Mucosa of descending colon (tissue), 3 donors: ENCODE results near the gene SUB1. TPM values are rescaled to one million over a fixed set of nuclear protein-coding genes. Genes with fewer than 3 reads are reported as not detected.

Experiments used
- ATAC-seq: fragments of 200-7000 bp; cut with Tn5 transposase; one replicate; pipeline ENCODE4 v1.9.1; 2020; ENCODE audit warnings: mild to moderate bottlenecking, moderate library complexity
- DNase-seq, 3 donors: peaks; one replicate each; pipeline ENCODE4 v3.0.0-alpha.2; 2020
- H3K36me3 ChIP-seq: fragments of 200-600 bp; one replicate; pipeline ENCODE4 v1.8.0; 2021; ENCODE audit warnings: low read depth, mild to moderate bottlenecking
- H3K4me1 ChIP-seq: fragments of 200-600 bp; one replicate; pipeline ENCODE4 v1.8.0; 2021; ENCODE audit warnings: low read depth, mild to moderate bottlenecking
- H3K4me3 ChIP-seq: fragments of 200-600 bp; one replicate; pipeline ENCODE4 v1.8.0; 2021; ENCODE audit warnings: mild to moderate bottlenecking
- H3K9me3 ChIP-seq: fragments of 200-600 bp; one replicate; pipeline ENCODE4 v1.8.0; 2021; ENCODE audit warnings: mild to moderate bottlenecking
- CTCF ChIP-seq: fragments of 200-600 bp; IDR thresholded peaks from one replicate; pipeline ENCODE4 v1.8.0; 2022; ENCODE audit warnings: antibody characterized with exemption, mild to moderate bottlenecking
- intact Hi-C, 2 donors: fragments of 100-400 bp; cut with DNase I in 1 of 2; cut with micrococcal nuclease in 1 of 2; formaldehyde crosslinking; loops; one replicate each; pipeline versions ENCODE4 v1.11.0 to v1.11.1; 2022; cut with DNase I, micrococcal nuclease
- total RNA-seq, 3 donors: library from RNA; stranded (reverse); fragmentation: NEBNext Ultra II Directional in 2 of 3; extraction: Animal tissue kit (Norgen Biotek cat#: 25700) in 2 of 3; gene quantifications; one replicate each; pipeline versions ENCODE4 v1.2.1 to v1.2.4, GENCODE V29; 2021 to 2023
- donor health status: DM: no; HTN: no; CAD: no; lungs with moderate emphysema.
- donor health status: DM: no; HTN: no; CAD: no.
- donor health status: DM: no; HTN: yes; CAD: no.

The SUB1 gene
- total RNA-seq, 3 donors from 2014 or later = 134 to 174 (median 156) TPM

GRCh38 chr5:32562056-32562455 is 23.3 kb upstream of the SUB1 start:
- no peak for DNase-seq
- TF ChIP-seq CTCF = no peak
- H3K36me3 ChIP-seq = no peaks in the 10 kb centered on the region
- H3K4me1 ChIP-seq = no peaks in the 10 kb centered on the region
- no peak for ATAC-seq
- intact Hi-C loops = no loop called here
- H3K9me3 ChIP-seq = no peaks in the 10 kb centered on the region
- no peak overlapping the region for H3K4me3 ChIP-seq

GRCh38 chr5:32562843-32563242 is 22.5 kb upstream of the SUB1 start:
- TF ChIP-seq CTCF = no peak

GRCh38 chr5:32563614-32564013 is 21.7 kb upstream of the SUB1 start:
- intact Hi-C loops = no loop called here
- DNase-seq (no peak), ATAC-seq (no peak)
- H3K36me3 ChIP-seq = no peaks in the 10 kb centered on the region
- no peaks in the 10 kb centered on the region for H3K9me3 ChIP-seq
- TF ChIP-seq CTCF = no peak
- no peaks in the 10 kb centered on the region for H3K4me1 ChIP-seq
- H3K4me3 ChIP-seq = no peak overlapping the region

More at GRCh38 chr5:32562843-32563242, 22.5 kb upstream of the SUB1 start:
- DNase-seq = no peak
- no peak for ATAC-seq
- no peaks in the 10 kb centered on the region for H3K9me3 ChIP-seq
- intact Hi-C loops = no loop called here
- no peaks in the 10 kb centered on the region for H3K4me1 ChIP-seq
- H3K4me3 ChIP-seq = no peak overlapping the region
- H3K36me3 ChIP-seq = no peaks in the 10 kb centered on the region

GRCh38 chr5:32565145-32565544 is 20.2 kb upstream of the SUB1 start:
- Histone ChIP-seq H3K36me3 (no peaks in the 10 kb centered on the region), H3K4me3 (no peak overlapping the region), H3K9me3 (no peaks in the 10 kb centered on the region), H3K4me1 (no peaks in the 10 kb centered on the region)
- no peak for TF ChIP-seq CTCF
- no peak for ATAC-seq
- no peak for DNase-seq
- intact Hi-C loops = no loop called here

- ATAC-seq (no peak), DNase-seq (no peak)
- Histone ChIP-seq H3K4me3 (no peak overlapping the region), H3K4me1 (no peaks in the 10 kb centered on the region), H3K9me3 (no peaks in the 10 kb centered on the region), H3K36me3 (no peaks in the 10 kb centered on the region)
- no peak for TF ChIP-seq CTCF
- intact Hi-C loops = no loop called here
Observed at GRCh38 chr5:32566319-32567111, 18.8 kb upstream of the SUB1 start.
